Heart left ventricle (tissue), 13 donors: Measurements from ENCODE around the gene PRSS16.

Experiments
- POLR2A ChIP-seq, 2 donors: fragments of 450-650 bp; IDR thresholded peaks; one replicate each; pipeline ENCODE4 v1.6.1; 2017; ENCODE audit warnings: antibody characterized with exemption in 2 of 2, mild to moderate bottlenecking in 2 of 2, moderate library complexity in 2 of 2
- TF ChIP-seq, protein P1 (sequence below), 12 donors: fragments of 200-600 bp; sonication (generic) in 4 of 12; IDR thresholded peaks; one replicate each; pipeline versions ENCODE4 v1.5.0 to v1.8.0; 2018 to 2022; ENCODE audit warnings: antibody characterized with exemption in 12 of 12, mild to moderate bottlenecking in 5 of 12
- donor health status: ischemic (EF 13 %, LVEDD 7.1; RV severe dilation, severe dysfunction).
- donor health status: DM: no; HTN: yes; CAD: no.
- donor health status: DM: no; HTN: no; CAD: no.
- donor health status: ischemic (EF 25% LVEDD 6.9; RV normal size, moderate dysfunction).
- donor health status: ischemic (EF 25% LVEDD 5.7; RV mildly dilated, moderate dysfunction).
- donor health status: ischemic (EF 35%, LVEDD 5.7; RV mildly dilated, moderate dysfunction).
- donor health status: nonischemic (EF 11% LVEDD 7.7; RV severe dilation, severe dysfunction).
- donor health status: DM: yes; HTN: yes; CAD: no.
- donor health status: PGD.
- donor health status: ischemic (EF 29% LVEDD 5.4; RV normal size, mild dysfunction).
- donor health status: nonischemic (EF 23%, LVEDD 6.1; RV moderate dilation, normal function).

GRCh38 chr6:27290065-27290849 is 42.8 kb downstream of the PRSS16 start:
- TF ChIP-seq, protein P1, sequence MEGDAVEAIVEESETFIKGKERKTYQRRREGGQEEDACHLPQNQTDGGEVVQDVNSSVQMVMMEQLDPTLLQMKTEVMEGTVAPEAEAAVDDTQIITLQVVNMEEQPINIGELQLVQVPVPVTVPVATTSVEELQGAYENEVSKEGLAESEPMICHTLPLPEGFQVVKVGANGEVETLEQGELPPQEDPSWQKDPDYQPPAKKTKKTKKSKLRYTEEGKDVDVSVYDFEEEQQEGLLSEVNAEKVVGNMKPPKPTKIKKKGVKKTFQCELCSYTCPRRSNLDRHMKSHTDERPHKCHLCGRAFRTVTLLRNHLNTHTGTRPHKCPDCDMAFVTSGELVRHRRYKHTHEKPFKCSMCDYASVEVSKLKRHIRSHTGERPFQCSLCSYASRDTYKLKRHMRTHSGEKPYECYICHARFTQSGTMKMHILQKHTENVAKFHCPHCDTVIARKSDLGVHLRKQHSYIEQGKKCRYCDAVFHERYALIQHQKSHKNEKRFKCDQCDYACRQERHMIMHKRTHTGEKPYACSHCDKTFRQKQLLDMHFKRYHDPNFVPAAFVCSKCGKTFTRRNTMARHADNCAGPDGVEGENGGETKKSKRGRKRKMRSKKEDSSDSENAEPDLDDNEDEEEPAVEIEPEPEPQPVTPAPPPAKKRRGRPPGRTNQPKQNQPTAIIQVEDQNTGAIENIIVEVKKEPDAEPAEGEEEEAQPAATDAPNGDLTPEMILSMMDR (IDR thresholded peaks at IDR 0.05): no peak
- TF ChIP-seq POLR2A (IDR thresholded peaks at IDR 0.05): no peak
